CD4-positive, alpha-beta memory T cell (primary cell): ENCODE data around the gene TBCD. TPM values are rescaled to one million over a fixed set of nuclear protein-coding genes. Genes with fewer than 3 reads are reported as not detected.

Experiments
- CTCF ChIA-PET: fragments of 350-600 bp; sonication (Branson Sonifier 250); formaldehyde crosslinking; loops from one replicate; lab custom pipeline; 2021; ENCODE audit warnings: inconsistent platforms; ENCODE audit not compliant: partially characterized antibody; lab: Charles Lee
- POLR2A ChIA-PET: fragments of 350-600 bp; sonication (Branson Sonifier 250); formaldehyde crosslinking; loops from one replicate; lab custom pipeline; 2021; ENCODE audit not compliant: partially characterized antibody; lab: Charles Lee
- DNase-seq, 5 donors: peaks; one replicate each; pipeline versions ENCODE4 v3.0.0 to v3.0.0-alpha.2; 2020 to 2022; ENCODE audit warnings: mixed read lengths in 1 of 5
- H3K27ac ChIP-seq: one replicate; pipeline ENCODE4 v1.7.0; 2013; ENCODE audit warnings: low read depth, low read length
- H3K27me3 ChIP-seq: 2 replicates; pipeline ENCODE4 v1.7.0; 2013; ENCODE audit warnings: mild to moderate bottlenecking, low read length, moderate library complexity; ENCODE audit not compliant: insufficient read depth
- H3K36me3 ChIP-seq: 2 replicates; pipeline ENCODE4 v1.7.0; 2013; ENCODE audit warnings: mild to moderate bottlenecking, low read length, moderate library complexity; ENCODE audit not compliant: insufficient read depth
- H3K4me1 ChIP-seq: 2 replicates; pipeline ENCODE4 v1.7.0; 2013; ENCODE audit warnings: mild to moderate bottlenecking, low read length, moderate library complexity; ENCODE audit not compliant: insufficient read depth
- H3K4me3 ChIP-seq, 2 donors: one replicate each; pipeline ENCODE4 v1.7.0; 2013; ENCODE audit warnings: low read length in 2 of 2, mild to moderate bottlenecking in 1 of 2
- H3K9me3 ChIP-seq, 2 donors: one replicate each; pipeline ENCODE4 v1.7.0; 2013; ENCODE audit warnings: low read length in 2 of 2, control low read depth in 1 of 2; ENCODE audit not compliant: control insufficient read depth in 1 of 2
- H3K27ac Mint-ChIP-seq, 7 donors: one replicate each; pipeline ENCODE4 v1.8.0; 2020 to 2021; ENCODE audit warnings: mixed read lengths in 7 of 7, mild to moderate bottlenecking in 6 of 7, inconsistent platforms in 3 of 7, moderate library complexity in 3 of 7
- H3K27me3 Mint-ChIP-seq, 2 donors: one replicate each; pipeline ENCODE4 v1.8.0; 2020 to 2021; ENCODE audit warnings: mixed read lengths in 2 of 2
- H3K36me3 Mint-ChIP-seq, 2 donors: one replicate each; pipeline ENCODE4 v1.8.0; 2020 to 2021; ENCODE audit warnings: mixed read lengths in 2 of 2, inconsistent platforms in 1 of 2, mild to moderate bottlenecking in 1 of 2
- H3K4me1 Mint-ChIP-seq, 4 donors: one replicate each; pipeline ENCODE4 v1.8.0; 2020 to 2021; ENCODE audit warnings: mixed read lengths in 4 of 4, mild to moderate bottlenecking in 1 of 4
- H3K4me3 Mint-ChIP-seq, 8 donors: one replicate each; pipeline ENCODE4 v1.8.0; 2020 to 2021; ENCODE audit warnings: mixed read lengths in 8 of 8, mild to moderate bottlenecking in 7 of 8, moderate library complexity in 6 of 8, inconsistent platforms in 3 of 8
- H3K9me3 Mint-ChIP-seq, 8 donors: one replicate each; pipeline ENCODE4 v1.8.0; 2020 to 2021; ENCODE audit warnings: mixed read lengths in 8 of 8, mild to moderate bottlenecking in 5 of 8, inconsistent platforms in 3 of 8, moderate library complexity in 1 of 8
- intact Hi-C: fragments of 100-400 bp; cut with micrococcal nuclease; formaldehyde crosslinking; loops from one replicate; pipeline ENCODE4 v1.15.1; 2023
- polyA plus RNA-seq, 2 donors: library from polyadenylated mRNA; unstranded; fragments of 300-500 nt; fragmentation: Illumina TruSeq; gene quantifications; one replicate each; pipeline ENCODE4 v1.2.3, GENCODE V29; 2021
- total RNA-seq, 2 experiments: library from RNA; stranded (reverse); gene quantifications; one replicate each; pipeline ENCODE4 v1.2.3, GENCODE V29; 2021

The TBCD gene
- total and polyA plus RNA-seq, 4 experiments from 2014 or later, result 102 to 263 (median 192) TPM

DNA sequence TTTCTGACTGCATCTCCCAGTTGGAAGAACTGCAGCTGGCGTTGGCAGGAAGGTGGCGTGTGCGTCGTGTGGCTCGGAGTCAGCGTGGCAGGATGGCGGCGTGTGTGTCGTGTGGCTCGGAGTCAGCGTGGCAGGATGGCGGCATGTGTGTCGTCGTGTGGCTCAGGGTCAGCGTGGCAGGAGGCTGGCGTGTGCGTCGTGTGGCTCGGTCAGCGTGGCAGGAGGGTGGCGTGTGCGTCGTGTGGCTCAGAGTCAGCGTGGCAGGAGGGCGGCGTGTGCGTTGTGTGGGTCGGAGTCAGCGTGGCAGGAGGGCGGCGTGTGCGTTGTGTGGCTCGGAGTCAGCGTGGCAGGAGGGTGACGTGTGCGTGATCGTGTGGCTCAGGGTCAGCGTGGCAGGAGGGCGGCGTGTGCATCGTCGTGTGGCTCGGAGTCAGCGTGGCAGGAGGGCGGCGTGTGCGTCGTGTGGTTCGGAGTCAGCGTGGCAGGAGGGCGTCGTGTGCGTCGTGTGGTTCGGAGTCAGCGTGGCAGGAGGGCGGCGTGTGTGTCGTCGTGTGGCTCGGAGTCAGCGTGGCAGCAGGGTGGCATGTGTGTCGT, 49.6 kb downstream of the TBCD start:
- no peaks in the 10 kb centered on the region for H3K4me1 ChIP-seq
- H3K27ac ChIP-seq, result no peak overlapping the region
- H3K4me3 ChIP-seq, result no peak overlapping the region
- no peaks in the 10 kb centered on the region for H3K27me3 Mint-ChIP-seq
- H3K36me3 ChIP-seq, result peaks cover 4% of the 10 kb centered on the region
- ChIA-PET POLR2A (no interaction called here), CTCF (no interaction called here)
- peaks cover 0 to 2% (median under 1%) of the 10 kb centered on the region in 8 donors for H3K9me3 Mint-ChIP-seq
- peaks cover 4 to 8% (median 6%) of the 10 kb centered on the region in 4 donors for H3K4me1 Mint-ChIP-seq
- H3K27ac Mint-ChIP-seq, result peak overlapping the region in 1 of 7 donors; percentile 17
- no peak for DNase-seq
- no peaks in the 10 kb centered on the region for H3K9me3 ChIP-seq
- peaks cover 19 to 21% of the 10 kb centered on the region in 2 donors for H3K36me3 Mint-ChIP-seq
- H3K27me3 ChIP-seq, result no peaks in the 10 kb centered on the region
- intact Hi-C loops, result no loop called here
- H3K4me3 Mint-ChIP-seq, result no peak overlapping the region

DNA sequence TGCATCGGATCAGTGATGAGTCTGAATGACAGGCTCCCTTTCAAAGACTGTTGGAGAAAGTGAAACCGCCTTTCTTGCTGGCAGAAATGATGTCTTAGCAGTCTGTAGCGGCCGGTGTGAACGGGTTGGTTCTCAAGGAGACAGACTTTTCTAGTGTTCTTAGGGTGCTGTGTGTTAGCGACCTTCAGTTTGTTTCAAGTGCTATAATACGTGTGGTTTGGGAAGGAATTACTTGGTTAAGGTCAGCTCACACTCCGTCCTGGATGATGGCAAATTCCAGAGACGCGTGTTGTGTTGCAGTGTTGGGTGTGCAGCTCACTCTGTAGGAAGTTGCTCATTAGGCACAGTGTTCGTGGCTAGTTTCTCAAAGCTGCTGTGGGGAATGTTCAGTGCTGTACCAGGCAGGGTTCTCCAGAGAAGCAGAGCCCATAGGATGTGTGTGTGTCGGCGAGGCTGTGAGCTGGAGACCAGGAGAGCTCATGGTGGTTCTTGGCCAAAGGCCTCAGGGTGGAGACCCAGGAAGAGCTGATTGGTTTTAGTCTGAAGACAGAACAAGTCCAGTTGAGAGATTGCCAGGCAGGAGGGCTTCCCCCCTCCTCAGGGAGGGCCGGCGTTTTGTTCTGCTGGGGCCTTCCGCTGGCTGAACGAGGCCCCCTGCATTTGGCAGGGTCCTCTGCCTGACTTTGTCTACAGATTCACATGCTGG, 50.4 kb downstream of the TBCD start:
- no peaks in the 10 kb centered on the region for H3K27me3 Mint-ChIP-seq
- Histone ChIP-seq H3K4me3 (no peak overlapping the region), H3K9me3 (no peaks in the 10 kb centered on the region), H3K36me3 (peaks cover 8% of the 10 kb centered on the region), H3K27ac (no peak overlapping the region), H3K27me3 (no peaks in the 10 kb centered on the region), H3K4me1 (no peaks in the 10 kb centered on the region)
- H3K36me3 Mint-ChIP-seq, result peaks cover 16 to 17% of the 10 kb centered on the region in 2 donors
- H3K4me3 Mint-ChIP-seq, result no peak overlapping the region
- intact Hi-C loops, result no loop called here
- ChIA-PET POLR2A (no interaction called here), CTCF (no interaction called here)
- H3K9me3 Mint-ChIP-seq, result peaks cover 0 to 2% (median under 1%) of the 10 kb centered on the region in 8 donors
- DNase-seq, result no peak
- peak overlapping the region in 1 of 7 donors; percentile 50 for H3K27ac Mint-ChIP-seq
- peaks cover 4 to 8% (median 6%) of the 10 kb centered on the region in 4 donors for H3K4me1 Mint-ChIP-seq

DNA sequence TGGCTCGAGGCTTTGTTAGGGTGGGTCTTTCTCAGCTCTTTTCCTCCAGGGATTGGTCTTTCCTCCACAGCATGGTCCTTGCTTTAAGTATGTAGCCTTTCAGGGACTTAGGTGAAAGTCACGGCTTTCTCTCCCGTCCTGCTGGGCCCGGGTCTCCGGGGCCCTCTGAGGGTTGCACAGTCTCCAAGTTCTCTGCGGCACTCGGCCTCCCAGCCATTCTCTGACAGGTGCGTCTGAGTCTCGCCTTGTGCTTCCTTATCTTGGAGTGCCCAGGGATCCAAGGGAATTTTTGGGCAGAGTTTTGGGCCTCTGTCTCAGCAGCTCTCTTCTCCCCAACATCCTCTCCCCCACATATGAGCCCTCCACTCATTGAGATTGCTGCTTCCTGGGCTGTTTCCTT, 51.3 kb downstream of the TBCD start:
- no peaks in the 10 kb centered on the region for H3K9me3 ChIP-seq
- peaks cover 4 to 8% (median 6%) of the 10 kb centered on the region in 4 donors for H3K4me1 Mint-ChIP-seq
- no peak overlapping the region for H3K27ac ChIP-seq
- peaks cover 10% of the 10 kb centered on the region for H3K36me3 ChIP-seq
- H3K27ac Mint-ChIP-seq, result no peak overlapping the region
- no peaks in the 10 kb centered on the region for H3K4me1 ChIP-seq
- H3K9me3 Mint-ChIP-seq, result peaks cover 0 to 2% (median under 1%) of the 10 kb centered on the region in 8 donors
- no peaks in the 10 kb centered on the region for H3K27me3 ChIP-seq
- intact Hi-C loops, result no loop called here
- no peak for DNase-seq
- no peak overlapping the region for H3K4me3 Mint-ChIP-seq
- no peaks in the 10 kb centered on the region for H3K27me3 Mint-ChIP-seq
- peaks cover 15 to 18% of the 10 kb centered on the region in 2 donors for H3K36me3 Mint-ChIP-seq
- ChIA-PET POLR2A (no interaction called here), CTCF (no interaction called here)
- no peak overlapping the region for H3K4me3 ChIP-seq

DNA sequence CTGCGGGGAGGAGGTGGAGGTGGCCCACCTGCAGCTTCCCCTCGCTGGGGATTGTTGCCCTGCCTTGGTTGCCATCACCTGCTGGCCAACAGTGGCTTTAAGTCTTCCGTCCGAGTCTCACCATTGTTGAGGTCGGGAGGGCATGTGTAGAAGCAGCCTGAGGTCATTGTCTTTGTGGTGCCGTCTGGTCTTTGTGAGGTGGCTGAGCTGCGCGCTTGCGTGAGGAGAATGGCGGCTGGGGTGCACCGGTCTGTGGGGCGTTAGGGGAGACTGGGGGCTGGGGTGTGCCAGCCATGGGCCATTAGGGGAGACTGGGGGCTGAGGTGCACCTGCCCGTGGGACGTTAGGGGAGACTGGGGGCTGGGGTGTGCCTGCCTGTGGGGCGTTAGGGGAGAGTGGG, 51.7 kb downstream of the TBCD start:
- CTCF ChIA-PET, result no interaction called here

DNA sequence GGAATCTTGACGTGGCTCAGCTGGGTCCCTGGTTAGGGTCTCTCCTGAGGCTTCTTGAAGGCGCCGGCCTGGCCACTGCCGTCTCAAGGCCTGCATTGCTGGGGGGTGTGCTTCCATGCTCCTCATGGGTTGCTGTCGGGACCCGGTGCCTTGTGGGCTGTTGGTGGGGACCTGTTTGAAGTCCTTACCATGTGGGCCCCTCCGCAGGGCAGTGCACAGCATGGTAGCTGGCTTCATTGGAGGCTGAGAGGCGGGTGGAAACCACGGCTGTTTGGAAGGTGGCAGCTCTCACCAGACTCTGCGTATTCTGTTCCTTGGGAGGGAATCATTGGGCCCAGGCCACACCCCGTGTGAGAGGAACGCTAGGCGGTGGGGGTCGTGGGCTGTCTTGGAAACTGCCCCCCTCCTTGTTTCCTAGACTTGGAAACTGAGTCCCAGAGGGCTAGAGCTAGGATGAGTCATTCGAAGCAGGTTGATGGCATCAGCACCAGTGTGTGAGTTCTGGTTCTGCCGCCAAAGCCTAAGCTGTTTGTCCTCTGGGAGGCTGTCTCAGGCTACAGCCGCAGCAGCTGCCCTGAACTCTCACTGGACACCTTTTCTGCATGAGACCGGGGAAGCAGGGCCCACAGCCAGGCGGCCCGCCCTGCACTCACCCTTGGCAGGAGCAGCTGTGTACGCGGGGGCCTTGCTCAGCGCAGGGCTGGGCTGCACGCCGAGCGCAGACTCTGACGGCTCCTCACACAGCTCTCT, 52.8 kb downstream of the TBCD start:
- Histone ChIP-seq H3K9me3 (no peaks in the 10 kb centered on the region), H3K27ac (no peak overlapping the region), H3K36me3 (peaks cover 10% of the 10 kb centered on the region), H3K4me3 (no peak overlapping the region), H3K4me1 (no peaks in the 10 kb centered on the region), H3K27me3 (no peaks in the 10 kb centered on the region)
- Mint-ChIP-seq H3K27me3 (no peaks in the 10 kb centered on the region), H3K27ac (peak overlapping the region in 1 of 7 donors; percentile 12), H3K36me3 (peaks cover 15% of the 10 kb centered on the region in 2 donors), H3K4me3 (no peak overlapping the region), H3K9me3 (peaks cover 0 to 2% (median under 1%) of the 10 kb centered on the region in 8 donors), H3K4me1 (peaks cover 4 to 8% (median 6%) of the 10 kb centered on the region in 4 donors)
- intact Hi-C loops, result no loop called here
- CTCF ChIA-PET, result no interaction called here
- POLR2A ChIA-PET, result no interaction called here
- DNase-seq, result no peak

More for the DNA sequence above, 51.7 kb downstream of the TBCD start:
- no peak overlapping the region for H3K27ac Mint-ChIP-seq
- H3K4me3 ChIP-seq, result no peak overlapping the region
- no peaks in the 10 kb centered on the region for H3K27me3 Mint-ChIP-seq
- no peaks in the 10 kb centered on the region for H3K9me3 ChIP-seq
- H3K27ac ChIP-seq, result no peak overlapping the region
- intact Hi-C loops, result no loop called here
- H3K4me1 ChIP-seq, result no peaks in the 10 kb centered on the region
- H3K9me3 Mint-ChIP-seq, result peaks cover 0 to 2% (median under 1%) of the 10 kb centered on the region in 8 donors
- no peak overlapping the region for H3K4me3 Mint-ChIP-seq
- peaks cover 4 to 8% (median 6%) of the 10 kb centered on the region in 4 donors for H3K4me1 Mint-ChIP-seq
- H3K36me3 Mint-ChIP-seq, result peaks cover 15 to 16% of the 10 kb centered on the region in 2 donors
- POLR2A ChIA-PET, result no interaction called here
- H3K36me3 ChIP-seq, result peaks cover 10% of the 10 kb centered on the region
- DNase-seq, result no peak
- H3K27me3 ChIP-seq, result no peaks in the 10 kb centered on the region

DNA sequence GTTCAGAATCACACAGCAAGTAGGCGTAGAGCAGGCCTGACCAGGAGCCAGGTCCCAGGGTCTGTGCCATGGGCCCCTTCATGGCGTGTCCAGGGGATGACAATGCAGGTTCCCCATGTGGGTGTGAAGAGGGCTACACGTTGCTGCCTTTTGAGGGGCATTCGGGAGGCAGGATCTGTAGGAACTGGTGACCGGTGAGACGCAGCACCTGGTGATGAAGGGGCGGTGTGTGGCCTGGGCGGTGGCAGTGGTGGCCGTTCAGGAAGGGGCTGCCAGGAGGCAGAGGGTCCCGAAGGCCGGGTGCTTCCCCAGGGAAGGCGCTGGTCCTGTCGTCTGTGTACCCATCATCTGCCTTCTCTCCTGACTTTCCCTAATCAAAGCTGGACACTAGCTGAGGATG, 53.4 kb downstream of the TBCD start:
- H3K4me1 ChIP-seq, result no peaks in the 10 kb centered on the region
- no peaks in the 10 kb centered on the region for H3K9me3 ChIP-seq
- H3K27ac ChIP-seq, result no peak overlapping the region
- H3K4me3 Mint-ChIP-seq, result no peak overlapping the region
- H3K27me3 ChIP-seq, result no peaks in the 10 kb centered on the region
- DNase-seq, result no peak
- peaks cover 10% of the 10 kb centered on the region for H3K36me3 ChIP-seq
- H3K4me1 Mint-ChIP-seq, result peaks cover 4 to 8% (median 6%) of the 10 kb centered on the region in 4 donors
- intact Hi-C loops, result no loop called here
- ChIA-PET POLR2A (no interaction called here), CTCF (no interaction called here)
- no peak overlapping the region for H3K27ac Mint-ChIP-seq
- no peak overlapping the region for H3K4me3 ChIP-seq
- H3K9me3 Mint-ChIP-seq, result peaks cover 0 to 2% (median under 1%) of the 10 kb centered on the region in 8 donors
- no peaks in the 10 kb centered on the region for H3K27me3 Mint-ChIP-seq
- H3K36me3 Mint-ChIP-seq, result peaks cover 14 to 18% of the 10 kb centered on the region in 2 donors

DNA sequence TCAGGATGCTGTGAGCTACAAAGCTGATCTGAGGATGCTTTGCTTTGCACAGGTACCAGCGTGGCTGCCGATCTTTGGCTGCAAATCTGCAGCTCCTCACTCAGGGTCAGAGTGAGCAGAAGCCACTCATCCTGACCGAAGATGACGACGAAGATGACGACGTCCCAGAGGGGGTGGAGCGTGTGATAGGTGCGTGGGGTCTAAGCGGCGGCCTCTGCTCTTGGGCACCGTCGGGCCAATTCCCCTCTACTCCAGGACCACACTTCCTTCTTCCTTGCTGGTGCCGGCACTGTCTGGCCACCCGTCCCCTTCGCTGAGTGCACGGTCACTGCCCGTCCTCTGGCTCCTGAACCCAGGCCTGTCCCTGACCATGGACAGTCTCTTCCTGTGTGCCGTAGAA, 54.0 kb downstream of the TBCD start:
- H3K27ac ChIP-seq, result no peak overlapping the region
- H3K27me3 Mint-ChIP-seq, result no peaks in the 10 kb centered on the region

More for the DNA sequence above, 54.0 kb downstream of the TBCD start:
- Histone ChIP-seq H3K9me3 (no peaks in the 10 kb centered on the region), H3K4me3 (no peak overlapping the region), H3K36me3 (peaks cover 10% of the 10 kb centered on the region), H3K4me1 (no peaks in the 10 kb centered on the region), H3K27me3 (no peaks in the 10 kb centered on the region)
- ChIA-PET CTCF (no interaction called here), POLR2A (no interaction called here)
- Mint-ChIP-seq H3K36me3 (peaks cover 18 to 19% of the 10 kb centered on the region in 2 donors), H3K4me3 (no peak overlapping the region), H3K9me3 (peaks cover 0 to 2% (median under 1%) of the 10 kb centered on the region in 8 donors), H3K4me1 (peaks cover 4 to 8% (median 6%) of the 10 kb centered on the region in 4 donors), H3K27ac (no peak overlapping the region)
- DNase-seq, result no peak
- intact Hi-C loops, result no loop called here
